ENCODE results near the gene PSORS1C2. TPM values are rescaled to one million over a fixed set of nuclear protein-coding genes. Genes with fewer than 3 reads are reported as not detected.

The PSORS1C2 gene
- total and polyA plus RNA-seq, 11 donors, result not detected

DNA sequence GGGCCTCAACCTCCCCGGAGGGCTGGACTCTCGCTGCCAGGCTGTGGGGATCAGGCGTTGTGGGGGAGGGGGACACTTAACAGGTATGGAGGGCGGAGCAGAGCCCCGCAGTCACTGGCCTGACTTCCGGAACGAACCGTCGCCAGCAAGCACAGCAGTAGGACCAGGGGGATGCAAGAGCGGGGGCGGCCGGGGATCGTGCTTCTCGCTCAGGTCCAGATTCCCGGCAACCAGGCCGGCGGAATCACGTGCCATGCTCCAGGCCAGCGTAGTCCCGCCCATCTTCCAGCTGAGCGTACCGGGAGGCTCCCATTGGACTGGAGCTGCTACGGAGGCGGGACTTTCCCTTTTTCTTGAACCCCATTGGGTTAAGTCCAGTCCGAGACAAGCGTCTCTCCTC, 41.6 kb upstream of the PSORS1C2 start:
- Histone ChIP-seq H3K4me1 (peaks cover 0 to 50% (median 1%) of the 10 kb centered on the region in 12 donors), H3K4me3 (peak overlapping the region in 11 of 12 donors; percentile 8 to 68 (median 49)), H3K27me3 (no peaks in the 10 kb centered on the region), H3K36me3 (peaks cover 0 to 4% (median 0%) of the 10 kb centered on the region in 9 donors), H3K9me3 (no peaks in the 10 kb centered on the region), H3K27ac (peak overlapping the region in 6 of 12 donors; percentile 23 to 64 (median 32))
- ATAC-seq (peak; percentile 93 to 98 (median 98)), DNase-seq (peak; percentile 81 to 90 (median 87))
- 54 to 91% (median 62%) methylated on average over 26 of the region's 26 CpGs for WGBS, 4 donors
- TF ChIP-seq POLR2A (IDR thresholded peaks at IDR 0.05) (no peak), CTCF (IDR thresholded peaks at IDR 0.05) (no peak)
- intact Hi-C loops (cut with DNase I), result no loop called here

DNA sequence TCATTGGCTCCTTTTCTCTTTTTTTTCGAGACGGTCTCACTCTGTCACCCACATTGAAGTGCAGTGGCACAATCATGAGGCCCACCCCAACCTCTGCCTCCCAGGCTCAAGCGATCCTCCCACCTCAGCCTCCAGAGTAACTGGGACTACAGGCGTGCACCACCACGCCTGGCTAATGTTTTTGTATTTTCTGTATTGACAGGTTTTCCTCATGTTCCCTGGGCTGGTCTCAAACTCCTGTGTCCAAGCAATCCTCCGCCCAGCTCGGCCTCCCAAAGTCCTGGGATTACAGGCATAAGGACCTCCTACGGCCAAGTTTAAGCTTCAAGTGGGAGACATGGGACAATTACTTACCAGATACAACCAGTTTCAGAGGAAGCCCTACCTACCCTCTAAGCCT, 41.0 kb upstream of the PSORS1C2 start:
- Histone ChIP-seq H3K36me3 (peaks cover 0 to 4% (median 0%) of the 10 kb centered on the region in 9 donors), H3K4me1 (peaks cover 0 to 51% (median 0%) of the 10 kb centered on the region in 12 donors), H3K9me3 (no peaks in the 10 kb centered on the region), H3K27ac (peak overlapping the region in 4 of 12 donors; percentile 23 to 64 (median 32)), H3K27me3 (no peaks in the 10 kb centered on the region), H3K4me3 (peak overlapping the region in 11 of 12 donors; percentile 8 to 68 (median 49))
- 95 to 98% (median 97%) methylated on average over 8 of the region's 8 CpGs for whole genome bisulfite sequencing, 4 donors
- intact Hi-C loops (cut with DNase I), result loop anchor here in 1 of 10 donors (5.0 kb wide), 1 partner anchor 43 kb away; the partner anchor contains the start of gene PSORS1C2
- ATAC-seq, result no peak
- TF ChIP-seq CTCF (IDR thresholded peaks at IDR 0.05) (no peak), POLR2A (IDR thresholded peaks at IDR 0.05) (no peak)
- no peak for DNase-seq

GRCh38 chr6:31179042-31179386, 40.1 kb upstream of the PSORS1C2 start:
- intact Hi-C loops (cut with DNase I), result loop anchor here in 1 of 10 donors (5.0 kb wide), 1 partner anchor 42 kb away; the partner anchor contains the start of gene PSORS1C2
- no peak overlapping the region for H3K27ac ChIP-seq

More at GRCh38 chr6:31179042-31179386, 40.1 kb upstream of the PSORS1C2 start:
- Histone ChIP-seq H3K27me3 (no peaks in the 10 kb centered on the region), H3K9me3 (no peaks in the 10 kb centered on the region), H3K4me3 (no peak overlapping the region), H3K4me1 (peaks cover 0 to 42% (median 0%) of the 10 kb centered on the region in 12 donors), H3K36me3 (peaks cover 0 to 4% (median 0%) of the 10 kb centered on the region in 9 donors)
- ATAC-seq (no peak), DNase-seq (no peak)
- 62 to 78% (median 72%) methylated on average over 4 of the region's 4 CpGs for WGBS, 4 donors
- TF ChIP-seq POLR2A (IDR thresholded peaks at IDR 0.05) (no peak), CTCF (IDR thresholded peaks at IDR 0.05) (no peak)
